ENCODE measurements around the gene FAM50B.

The FAM50B gene

DNA sequence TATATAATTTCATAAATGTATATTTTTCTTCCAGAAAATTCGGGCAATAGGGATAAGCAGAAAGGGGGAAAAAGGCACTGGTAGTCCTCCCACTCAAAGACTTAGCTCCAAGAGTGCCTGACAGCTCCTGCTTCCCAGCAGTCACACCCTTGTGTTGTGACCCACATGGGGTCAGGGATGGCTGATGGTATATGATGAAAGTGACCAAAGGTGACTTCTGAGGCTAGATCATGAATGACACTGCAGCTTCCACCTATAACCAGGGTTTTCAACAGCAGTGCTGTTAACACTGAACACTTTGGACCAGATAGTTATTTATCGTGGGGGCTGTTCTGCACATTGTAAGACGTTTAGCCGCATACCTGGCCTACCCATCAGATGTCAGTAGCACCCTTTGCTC, 22.3 kb downstream of the FAM50B start:
- no peak for DNase-seq

DNA sequence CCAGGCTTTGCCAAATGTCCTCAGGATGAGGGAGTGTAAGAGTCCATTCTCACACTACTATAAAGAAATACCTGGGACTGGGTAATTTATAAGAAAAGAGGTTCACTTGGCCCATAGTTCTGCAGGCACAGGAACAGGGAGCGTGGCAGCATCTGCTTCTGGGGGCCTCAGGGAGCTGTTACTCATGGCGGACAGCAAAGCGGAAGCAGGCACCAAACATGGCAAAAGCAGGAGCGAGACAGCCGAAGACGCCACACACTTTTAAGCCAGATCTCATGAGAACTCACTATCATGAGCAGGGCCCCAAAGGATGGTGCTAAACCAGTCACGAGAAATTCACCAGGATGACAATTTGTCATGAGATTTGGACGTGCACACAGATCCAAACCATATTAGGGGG, 22.8 kb downstream of the FAM50B start:
- DNase-seq = no peak

DNA sequence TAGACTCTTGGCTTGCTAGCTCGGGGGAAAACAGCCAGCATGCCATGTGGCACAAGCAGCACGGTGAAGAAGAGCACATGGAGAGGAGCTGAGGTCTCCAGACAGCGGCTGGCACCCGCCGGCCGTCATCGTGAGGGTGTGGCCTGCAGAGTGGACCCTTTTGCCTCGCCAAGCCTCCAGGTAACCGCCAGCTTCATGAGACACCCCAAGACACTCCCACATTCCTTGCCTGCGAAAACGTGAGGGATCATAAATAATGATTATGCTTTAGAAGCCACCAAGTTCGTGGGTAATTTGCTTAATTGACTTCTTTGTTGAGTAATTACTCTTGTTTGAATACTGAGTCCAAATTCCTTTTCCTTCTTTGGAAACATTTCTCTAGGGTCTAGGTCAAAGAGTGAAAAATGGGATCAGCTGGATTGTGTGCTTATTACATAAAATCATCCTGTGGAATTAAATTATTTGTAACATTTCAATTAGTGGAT, 23.2 kb downstream of the FAM50B start:
- no peak for DNase-seq

DNA sequence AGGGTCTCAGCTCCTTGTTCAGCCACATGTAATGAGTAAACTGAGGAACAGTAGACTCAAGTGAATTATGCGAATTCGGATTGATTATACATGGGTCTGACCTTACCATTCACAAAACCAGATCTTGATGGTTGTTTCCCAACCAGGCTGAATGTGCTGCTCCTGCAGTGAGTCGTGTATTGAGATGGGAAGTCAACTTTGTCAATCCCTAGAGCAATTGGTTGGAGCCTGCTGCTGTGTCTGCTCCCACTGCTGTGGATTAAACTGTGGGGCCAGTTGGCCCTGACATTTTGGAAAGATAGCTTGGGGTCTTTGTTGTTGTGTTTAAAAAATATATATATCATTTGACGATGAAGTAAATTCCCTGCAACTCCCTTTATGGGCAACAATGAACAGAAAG, 23.9 kb downstream of the FAM50B start:
- DNase-seq = no peak

DNA sequence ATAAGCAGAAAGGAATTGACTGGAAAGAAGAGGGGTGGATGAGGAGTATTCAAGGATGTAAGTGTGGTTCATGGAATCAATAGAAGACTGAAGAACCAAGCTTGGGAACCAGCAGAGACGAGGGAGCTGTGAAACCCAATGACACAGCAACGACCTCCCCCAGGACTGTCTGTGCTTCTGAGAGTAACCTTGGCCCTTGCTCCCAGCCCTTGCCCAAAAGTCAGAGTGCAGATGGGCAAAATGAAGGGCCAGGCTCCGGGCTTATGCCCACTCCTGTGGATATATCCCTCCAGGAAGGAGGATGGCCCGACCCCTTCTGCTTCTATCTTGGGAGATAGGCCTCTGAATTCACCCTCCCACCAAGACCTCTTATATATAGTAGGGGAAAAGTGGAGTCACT, 24.9 kb downstream of the FAM50B start:
- DNase-seq = no peak

DNA sequence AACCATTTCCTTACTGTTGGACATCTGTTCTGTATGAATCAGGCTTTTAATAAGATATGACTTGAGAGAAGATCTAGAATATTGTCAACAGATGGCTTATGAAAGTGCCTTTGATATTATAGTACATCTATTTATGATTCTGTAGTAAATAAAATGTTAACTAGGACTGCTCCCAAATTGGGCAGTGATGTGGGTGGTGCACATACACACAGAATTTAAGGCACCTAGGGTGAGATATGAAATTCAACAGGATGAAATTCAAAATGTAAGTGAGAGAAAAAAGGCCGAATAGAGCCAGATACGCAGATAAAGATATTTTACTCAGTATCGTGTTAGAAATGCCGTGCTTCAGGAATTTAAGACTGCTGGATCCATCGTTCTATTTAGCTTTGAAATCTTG, 26.3 kb downstream of the FAM50B start:
- no peak for DNase-seq

DNA sequence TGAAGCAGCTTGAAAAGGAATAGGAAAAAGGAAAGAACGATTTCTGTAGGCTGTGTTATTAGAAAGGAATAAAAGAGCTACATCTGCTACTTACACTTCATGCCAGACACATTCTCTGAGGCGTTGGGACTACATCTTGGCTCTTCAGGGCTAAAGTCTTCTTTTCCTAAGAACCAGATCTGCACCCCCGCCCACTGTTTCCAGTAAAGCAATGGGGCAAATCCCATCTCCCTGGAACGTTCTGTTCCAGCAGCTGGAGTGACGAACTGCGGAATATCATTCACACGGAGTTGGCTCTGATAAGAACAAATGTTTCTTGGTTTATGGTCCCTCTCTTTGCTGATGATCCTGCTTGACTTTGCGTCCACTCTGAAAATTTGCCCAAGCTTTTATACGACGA, 26.9 kb downstream of the FAM50B start:
- DNase-seq = no peak

DNA sequence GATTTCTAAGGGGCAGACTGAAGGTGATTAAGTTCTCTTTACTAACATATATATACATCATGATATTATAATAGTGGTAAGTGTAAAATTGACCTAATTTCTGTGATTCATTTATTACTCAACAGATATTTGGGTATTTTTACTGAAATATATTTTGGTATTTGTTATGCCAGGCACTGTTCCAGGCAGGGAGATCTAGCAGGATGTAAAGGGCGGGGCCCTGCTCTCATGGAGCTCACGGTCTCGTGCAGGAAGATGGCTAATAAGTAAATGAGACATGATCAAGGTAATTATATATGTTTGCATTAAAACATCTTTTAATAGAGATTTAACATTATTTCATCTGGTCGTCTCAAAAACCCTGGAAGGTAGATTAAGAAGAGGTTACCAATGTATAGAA, 27.7 kb downstream of the FAM50B start:
- DNase-seq = no peak

DNA sequence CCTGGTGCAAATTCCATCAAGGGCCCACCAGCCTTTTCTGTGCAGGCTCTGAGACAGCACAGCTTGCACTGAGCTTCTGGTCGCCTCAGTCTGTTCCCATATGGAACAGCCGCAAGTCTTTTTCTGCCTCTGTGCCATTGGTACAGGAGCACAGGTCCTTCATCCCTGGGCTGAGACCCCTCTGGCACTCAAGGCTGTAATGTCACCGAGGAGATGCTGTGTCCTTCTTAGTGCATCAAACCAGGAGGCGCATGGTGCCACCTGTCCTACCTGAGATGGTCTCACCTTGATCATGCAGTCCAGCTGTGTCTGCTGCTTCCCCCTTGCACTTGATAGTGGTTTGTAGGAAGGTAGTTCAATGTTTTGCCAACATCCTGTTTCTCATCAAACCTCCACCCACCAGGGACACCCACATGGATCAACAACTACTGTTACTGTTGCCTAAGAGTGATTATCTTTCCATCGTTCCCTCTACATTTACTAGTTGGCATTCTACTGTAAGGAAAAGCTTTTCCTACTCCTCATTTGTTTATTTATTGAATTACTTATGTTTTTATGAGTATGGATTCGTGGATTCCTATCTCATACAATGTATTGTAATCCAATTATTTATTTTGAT, 29.0 kb downstream of the FAM50B start:
- DNase-seq = no peak

DNA sequence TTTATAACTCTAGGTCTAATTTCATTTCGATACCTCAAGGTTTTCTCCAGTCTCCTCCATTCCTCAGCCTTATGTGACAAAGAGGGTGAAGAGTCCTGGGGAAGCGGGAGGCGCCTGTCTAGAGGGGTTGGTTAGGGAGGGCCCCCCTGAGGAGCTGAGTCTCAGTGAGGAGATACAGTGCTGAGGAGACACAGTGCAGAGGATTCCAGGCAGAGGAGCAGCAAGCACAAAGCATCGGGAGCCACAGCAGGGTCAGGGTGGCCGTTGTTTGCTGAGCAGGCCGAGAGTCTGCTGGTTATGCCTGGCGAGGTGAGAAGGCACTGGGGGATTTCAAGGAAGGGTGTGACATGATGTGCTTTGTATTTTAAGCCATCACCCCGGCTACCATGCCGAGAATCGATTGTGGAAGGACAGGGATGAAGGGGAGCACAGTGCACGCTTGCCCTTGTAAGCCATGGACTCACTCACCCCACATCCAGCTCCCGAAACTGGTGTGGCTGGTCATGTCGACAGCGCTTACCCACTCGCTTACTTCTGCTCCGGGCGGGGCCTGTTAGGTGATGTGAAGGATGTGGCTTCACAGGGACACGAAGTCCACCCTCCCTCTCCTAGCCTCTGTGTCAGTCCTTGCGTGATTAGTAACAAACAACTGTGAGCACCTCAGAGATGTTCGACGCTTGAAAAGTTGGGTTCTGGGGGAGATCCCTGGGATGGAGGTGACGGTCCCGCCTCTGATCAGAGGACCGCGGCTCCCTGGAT, 30.2 kb downstream of the FAM50B start:
- no peak for DNase-seq

DNA sequence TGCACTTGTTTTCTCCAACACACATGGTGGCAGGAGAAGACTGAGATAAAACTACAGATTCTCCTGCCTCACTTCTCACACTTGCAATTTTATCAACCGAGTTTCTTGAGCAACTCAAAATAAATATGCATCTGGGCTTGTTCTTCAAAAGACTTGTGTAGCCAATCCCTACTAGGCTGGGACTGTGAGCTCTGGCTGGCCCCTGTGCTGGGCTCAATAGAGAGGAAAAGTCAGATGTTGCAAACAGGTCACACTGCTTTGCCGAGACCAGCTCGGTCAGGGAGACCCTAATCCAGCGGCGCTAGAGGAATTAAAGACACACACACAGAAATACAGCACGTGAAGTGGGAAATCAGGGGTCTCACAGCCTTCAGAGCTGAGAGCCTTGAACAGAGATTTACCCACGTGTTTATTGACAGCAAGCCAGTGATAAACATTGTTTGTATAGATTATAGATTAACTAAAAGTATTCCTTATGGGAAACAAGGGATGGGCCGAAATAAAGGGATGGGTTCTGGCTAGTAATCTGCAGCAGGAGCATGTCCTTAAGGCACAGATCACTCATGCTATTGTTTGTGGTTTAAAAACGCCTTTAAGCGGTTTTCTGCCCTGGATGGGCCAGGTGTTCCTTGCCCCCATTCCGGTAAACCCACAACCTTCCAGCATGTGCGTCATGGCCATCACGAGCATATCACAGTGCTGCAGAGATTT, 32.7 kb downstream of the FAM50B start:
- no peak for DNase-seq

DNA sequence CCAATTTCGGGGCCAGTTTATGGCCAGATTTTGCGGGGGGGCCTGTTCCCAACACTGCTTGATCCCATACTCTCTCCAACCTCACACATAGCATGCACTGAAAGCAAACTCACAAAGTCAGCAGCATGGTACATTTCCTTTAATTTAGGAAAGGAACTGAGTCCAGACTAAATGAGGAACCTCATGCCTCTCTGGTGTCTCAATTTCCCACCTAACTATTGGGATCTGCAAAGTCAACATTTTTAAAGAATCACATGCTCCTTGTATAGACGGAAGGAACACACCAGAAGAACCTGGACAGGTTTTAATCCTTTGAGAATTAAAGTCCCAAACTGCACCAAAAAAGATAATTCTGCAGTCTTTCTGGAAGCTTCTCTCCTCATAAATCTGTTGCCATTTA, 33.3 kb downstream of the FAM50B start:
- DNase-seq = no peak

DNA sequence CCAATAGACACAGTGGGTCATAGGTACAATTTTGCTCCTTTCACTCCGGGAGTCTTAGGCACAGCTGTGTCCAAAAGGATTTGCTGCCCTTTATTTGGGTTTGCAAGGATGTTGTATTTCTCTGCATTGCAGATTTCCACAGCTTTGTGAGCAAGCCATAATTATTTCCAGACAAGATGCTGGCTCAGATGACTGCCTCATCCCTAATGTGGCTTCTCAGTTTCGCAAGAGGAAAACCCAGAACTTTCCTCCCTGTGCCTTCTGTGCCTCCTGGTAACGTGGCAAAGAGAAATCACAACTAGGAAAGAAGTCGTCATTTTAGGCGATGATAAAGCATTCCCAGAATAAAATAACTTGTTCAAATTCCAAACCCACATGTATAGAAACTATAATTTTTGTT, 33.7 kb downstream of the FAM50B start:
- no peak for DNase-seq

DNA sequence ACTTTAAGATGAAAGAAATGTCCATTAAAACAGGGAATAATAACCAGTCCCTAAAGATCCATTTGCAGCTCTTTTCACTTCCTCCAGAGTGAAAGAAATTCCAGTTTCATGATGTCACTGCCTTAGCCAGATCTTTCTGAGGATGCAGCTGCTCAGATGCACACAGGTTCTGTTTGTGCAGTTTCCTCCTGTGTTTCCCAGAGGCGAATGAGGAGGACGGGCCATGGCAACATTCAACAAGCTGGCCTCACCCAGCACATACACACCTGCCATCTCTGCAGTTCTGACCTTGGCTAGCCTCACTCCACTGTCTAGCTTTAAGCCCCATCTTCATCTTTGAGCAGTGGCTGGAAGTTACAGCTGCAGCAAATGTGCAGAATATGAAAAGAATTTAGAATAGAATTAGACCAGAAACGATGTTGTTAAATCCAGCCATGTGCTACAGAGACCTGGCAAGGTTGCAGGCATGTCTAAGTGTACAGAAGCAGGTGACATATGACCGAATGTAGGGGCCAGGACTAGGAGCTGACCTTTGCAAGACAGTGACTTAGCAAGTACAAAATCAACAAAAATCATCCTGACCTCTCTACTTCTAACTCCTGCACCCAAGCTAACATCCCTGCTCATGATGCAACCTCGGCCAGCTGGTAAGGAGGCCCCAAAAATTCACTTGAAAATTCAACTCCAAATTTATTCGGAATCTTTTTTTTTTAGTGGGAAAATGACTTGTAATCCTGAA, 35.0 kb downstream of the FAM50B start:
- no peak for DNase-seq

DNA sequence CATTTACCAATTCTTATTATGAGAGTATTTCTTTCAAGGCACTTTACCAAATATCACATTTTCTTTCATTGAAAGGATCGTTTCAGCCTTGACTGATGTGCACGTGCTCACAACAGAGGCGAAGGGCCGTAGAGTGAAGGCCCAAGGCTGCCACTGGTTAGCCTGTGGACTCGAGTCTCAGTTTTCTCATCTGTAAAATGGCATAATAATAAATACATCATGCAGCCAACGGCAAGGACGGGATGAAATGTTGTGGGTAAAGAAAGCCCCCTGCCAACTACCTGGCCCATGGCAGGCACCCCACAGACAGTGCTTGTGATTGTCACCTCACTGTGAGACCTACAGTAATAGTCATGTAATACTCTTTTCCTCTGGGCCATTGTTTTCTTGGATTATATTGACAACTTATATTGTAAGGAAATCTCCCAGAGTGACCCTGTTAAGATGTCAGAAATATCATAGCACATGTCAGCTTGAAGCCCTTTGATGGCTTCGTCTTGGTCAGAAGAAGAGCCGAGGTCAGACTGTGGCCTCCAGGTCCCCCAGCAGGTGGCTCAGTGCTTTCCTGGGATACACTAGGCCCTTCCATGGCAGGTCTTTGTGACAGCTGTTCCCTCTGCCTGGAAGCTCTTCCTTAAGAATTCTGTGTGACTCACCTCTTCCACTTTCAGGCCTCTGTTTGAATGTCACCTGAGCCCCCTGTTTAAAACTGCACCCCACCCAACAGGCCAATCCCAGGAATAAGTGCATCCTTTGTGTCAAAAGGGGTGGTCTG, 36.3 kb downstream of the FAM50B start:
- no peak for DNase-seq

DNA sequence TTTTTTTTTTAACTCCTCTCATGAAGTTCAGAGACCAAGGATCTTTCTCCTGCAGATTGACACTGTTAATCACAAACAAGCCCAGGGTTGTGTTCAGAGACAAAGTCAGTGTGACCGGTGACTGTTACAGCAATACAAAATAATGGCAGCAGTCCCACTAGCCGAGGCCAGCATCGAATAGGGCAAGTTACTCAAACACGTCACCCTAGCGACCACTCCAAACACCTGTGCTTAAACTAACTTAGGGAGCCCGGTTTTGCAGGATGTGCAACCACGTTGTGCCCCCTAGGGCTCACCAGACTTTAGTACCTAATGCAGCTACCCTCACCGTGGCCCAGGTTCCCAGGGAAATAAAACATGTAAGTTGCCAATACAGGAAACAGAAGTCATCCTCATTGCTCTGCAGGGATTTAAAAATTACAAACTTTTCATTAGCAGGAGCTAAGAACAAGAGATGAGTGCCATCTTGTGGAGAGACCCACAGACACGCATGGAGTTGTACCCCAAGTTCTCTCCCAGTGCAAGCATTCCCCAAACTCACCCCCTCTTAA, 38.1 kb downstream of the FAM50B start:
- peak in 8 of 56 donors; percentile 6 to 48 (median 18) for DNase-seq

DNA sequence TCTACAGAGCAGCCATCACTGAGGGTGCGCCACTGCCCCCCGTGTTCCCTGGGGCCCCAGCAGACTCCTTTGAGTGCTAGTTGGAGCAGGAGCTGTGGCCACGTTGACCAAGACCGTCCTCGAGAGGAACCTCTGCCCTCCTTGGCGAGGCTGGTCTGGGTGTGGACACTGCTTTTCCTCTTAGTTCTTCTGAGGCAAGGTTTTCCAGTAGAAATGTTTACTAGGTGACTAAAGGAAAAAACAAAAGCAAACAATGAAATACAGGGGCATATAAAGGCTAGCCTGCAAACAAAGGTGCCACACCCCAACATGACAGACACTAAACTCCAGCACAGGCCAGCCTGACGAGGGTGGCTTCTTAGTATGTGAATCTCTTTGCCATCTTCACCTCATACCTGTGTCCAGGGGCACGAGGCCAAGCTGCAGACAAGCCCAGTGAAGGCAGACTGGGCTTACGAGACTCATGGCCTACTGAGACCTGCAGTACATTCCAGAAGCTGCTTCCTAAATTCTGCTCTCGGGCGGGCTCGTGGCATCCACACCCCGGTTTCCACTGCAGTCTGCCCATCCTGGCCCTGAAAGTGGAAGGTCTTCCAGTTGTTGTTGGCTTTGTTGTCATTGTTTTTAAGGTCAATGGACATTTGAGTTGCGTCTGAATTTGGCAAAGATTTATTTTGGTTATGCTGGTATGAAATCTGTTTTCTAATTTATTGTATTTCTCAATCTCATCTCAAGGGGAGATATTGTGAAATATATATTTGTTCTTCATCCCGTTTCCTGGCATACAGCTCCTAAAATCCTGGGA, 39.2 kb downstream of the FAM50B start:
- no peak for DNase-seq

DNA sequence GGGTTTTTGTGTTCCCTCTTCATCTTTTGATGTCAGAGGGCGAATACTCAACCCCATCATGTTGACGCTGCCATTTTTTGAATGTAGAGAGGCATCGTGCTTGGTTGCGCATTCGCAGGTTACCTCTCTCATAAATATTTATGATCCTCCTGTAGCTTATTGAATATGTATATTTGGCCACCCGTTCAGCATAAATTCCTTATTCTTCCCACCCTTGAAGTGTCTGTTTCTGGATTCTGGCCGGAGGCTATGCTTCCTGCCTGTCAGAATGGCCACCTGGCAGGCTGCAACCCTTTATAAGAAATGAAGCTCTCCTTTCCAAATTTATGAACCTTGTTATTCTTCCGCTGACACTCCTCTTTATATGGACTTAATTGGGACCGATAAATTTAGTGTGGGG, 40.9 kb downstream of the FAM50B start:
- DNase-seq = no peak

DNA sequence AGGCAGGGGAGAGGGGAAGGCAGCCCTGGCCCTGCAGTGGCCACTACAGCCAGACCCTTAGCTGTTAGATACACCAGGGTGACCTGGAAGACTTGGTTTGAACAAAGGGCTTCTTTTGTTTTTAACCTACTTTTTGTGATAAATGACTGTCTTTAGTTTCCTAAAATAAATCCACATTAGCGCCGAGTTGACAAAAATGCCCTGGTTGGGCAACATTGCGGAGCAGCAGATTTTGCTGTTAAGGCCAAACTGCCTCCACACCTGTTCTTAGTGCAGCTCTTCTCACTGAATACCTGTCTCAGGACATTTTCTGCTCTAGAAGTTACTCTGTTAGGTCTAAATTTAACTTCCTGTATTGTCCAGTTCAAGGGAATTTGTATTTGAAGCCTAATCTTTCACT, 42.7 kb downstream of the FAM50B start:
- no peak for DNase-seq

DNA sequence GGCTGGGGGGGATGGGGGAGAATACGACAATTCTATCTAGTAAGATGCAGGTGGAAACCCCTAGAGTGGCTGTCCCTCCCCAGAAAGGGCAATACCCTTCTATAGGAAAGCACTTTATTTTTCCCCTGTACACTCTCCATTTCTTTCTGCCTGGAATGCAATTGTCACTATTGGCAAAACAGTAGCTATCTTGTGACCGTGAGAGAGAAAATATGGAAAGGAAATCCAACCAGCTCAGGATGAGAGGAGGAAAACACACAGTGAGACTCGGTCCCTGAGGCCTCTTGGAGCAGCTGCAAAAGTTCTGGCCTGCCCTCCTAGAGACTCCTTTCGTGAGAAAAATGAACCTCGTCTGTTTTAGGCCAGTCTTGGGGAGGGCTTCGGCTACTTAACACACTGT, 43.4 kb downstream of the FAM50B start:
- no peak for DNase-seq
